Endothelial cell of umbilical vein (primary cell): ENCODE data around the gene IFI27L2. TPM values are rescaled to one million over a fixed set of nuclear protein-coding genes. Genes with fewer than 3 reads are reported as not detected.

Source experiments
- BruUV-seq: library from RNA; stranded (reverse); fragments of 400-500 nt; replicated peaks from 2 replicates; lab custom pipeline; 2021; lab: Mats Ljungman, UMichigan
- CTCF ChIA-PET: fragments of 300-600, 350-600 bp; sonication (Branson Sonifier 250); formaldehyde crosslinking; loops from one replicate; lab custom pipeline; 2021; ENCODE audit warnings: antibody characterized with exemption, inconsistent platforms; lab: Charles Lee
- POLR2A ChIA-PET: fragments of 300-600, 350-600 bp; sonication (Branson Sonifier 250); formaldehyde crosslinking; loops from one replicate; lab custom pipeline; 2021; ENCODE audit warnings: antibody characterized with exemption, inconsistent platforms; lab: Charles Lee
- DNase-seq: peaks from one replicate; pipeline ENCODE4 v3.0.0-alpha.2; 2011; ENCODE audit warnings: low read depth, low spot score
- FAIRE-seq: peaks from 2 replicates; lab custom pipeline; 2011; peaks lifted over from hg19 to GRCh38; lab: Jason Lieb, UNC
- H2AFZ ChIP-seq: 2 replicates; pipeline ENCODE4 v1.6.0; 2012; ENCODE audit warnings: low read depth, low read length, control low read depth, inconsistent platforms
- H3K27ac ChIP-seq: 2 replicates; pipeline ENCODE4 v1.5.1; 2011; ENCODE audit warnings: low read depth, mild to moderate bottlenecking, control low read depth, low read length, moderate library complexity; ENCODE audit not compliant: insufficient read depth
- H3K27me3 ChIP-seq, 2 experiments: 2 replicates each; pipeline versions ENCODE4 v1.6.0 to v1.6.1; 2011; ENCODE audit warnings: low read length in 2 of 2, mixed read lengths in 1 of 2; ENCODE audit not compliant: control insufficient read depth in 2 of 2, insufficient read depth in 2 of 2
- H3K36me3 ChIP-seq, 2 experiments: 2 replicates in 1 of 2; 3 replicates in 1 of 2; pipeline ENCODE4 v1.5.1; 2011; ENCODE audit warnings: low read length in 2 of 2, mild to moderate bottlenecking in 1 of 2, moderate library complexity in 1 of 2; ENCODE audit not compliant: control insufficient read depth in 2 of 2, insufficient read depth in 2 of 2; ENCODE audit errors: extremely low read depth in 1 of 2
- H3K4me1 ChIP-seq: 3 replicates; pipeline ENCODE4 v1.5.1; 2011; ENCODE audit warnings: mild to moderate bottlenecking, low read length; ENCODE audit not compliant: control insufficient read depth, insufficient read depth; ENCODE audit errors: extremely low read depth
- H3K4me2 ChIP-seq: 2 replicates; pipeline ENCODE4 v1.6.1; 2011; ENCODE audit warnings: low read length, control low read depth, mixed read lengths; ENCODE audit not compliant: insufficient read depth
- H3K4me3 ChIP-seq, 3 experiments: fragments of 200-600 bp in 1 of 3; sonication (generic), shearing (Covaris generic) in 1 of 3; replicated peaks in 1 of 3; 2 replicates each; pipeline ENCODE4 v1.5.1; 2011 to 2016; ENCODE audit warnings: control low read depth in 3 of 3, low read length in 3 of 3, mild to moderate bottlenecking in 2 of 3, inconsistent platforms in 1 of 3, low read depth in 1 of 3, moderate library complexity in 1 of 3; ENCODE audit not compliant: insufficient read depth in 1 of 3
- H3K79me2 ChIP-seq: 2 replicates; pipeline ENCODE4 v1.6.0; 2012; ENCODE audit warnings: low read length, inconsistent platforms; ENCODE audit not compliant: control insufficient read depth, insufficient read depth
- H3K9ac ChIP-seq: replicated peaks from 2 replicates; pipeline ENCODE3; 2011; ENCODE audit warnings: low read length, control low read depth; ENCODE audit not compliant: insufficient read depth; ENCODE audit errors: extremely low read depth
- H3K9me1 ChIP-seq: replicated peaks from 3 replicates; pipeline ENCODE4 v1.6.0; 2011; ENCODE audit warnings: mild to moderate bottlenecking, low read length; ENCODE audit not compliant: control insufficient read depth, insufficient read depth; ENCODE audit errors: extremely low read depth
- H3K9me3 ChIP-seq: replicated peaks from 2 replicates; pipeline ENCODE4 v1.5.1; 2012; ENCODE audit warnings: low read length, inconsistent platforms; ENCODE audit not compliant: control insufficient read depth, insufficient read depth
- H4K20me1 ChIP-seq: replicated peaks from 2 replicates; pipeline ENCODE3; 2011; ENCODE audit warnings: mild to moderate bottlenecking, low read length; ENCODE audit not compliant: control insufficient read depth, insufficient read depth; ENCODE audit errors: extremely low read depth
- EZH2 ChIP-seq: IDR thresholded peaks from 2 replicates; pipeline ENCODE4 v1.6.1; 2012; ENCODE audit warnings: borderline replicate concordance, low read depth, mild to moderate bottlenecking, moderate library complexity, low read length, inconsistent platforms; ENCODE audit not compliant: severe bottlenecking
- FOS ChIP-seq: IDR thresholded peaks from 2 replicates; pipeline ENCODE4 v1.6.1; 2011; ENCODE audit warnings: mild to moderate bottlenecking, low read length, moderate library complexity, borderline replicate concordance; ENCODE audit not compliant: insufficient read depth
- GATA2 ChIP-seq: IDR thresholded peaks from 2 replicates; pipeline ENCODE4 v1.7.0; 2011; ENCODE audit warnings: low read depth, mild to moderate bottlenecking, moderate library complexity, mixed read lengths, low read length; ENCODE audit not compliant: insufficient read length, insufficient read depth
- JUN ChIP-seq: IDR thresholded peaks from 2 replicates; pipeline ENCODE4 v1.6.1; 2011; ENCODE audit warnings: borderline replicate concordance, low read depth; ENCODE audit not compliant: insufficient read length, insufficient read depth
- MYC ChIP-seq: IDR thresholded peaks from one replicate; pipeline ENCODE4 v1.6.1; 2011; ENCODE audit warnings: mild to moderate bottlenecking, low read depth, low read length
- POLR2A ChIP-seq: IDR thresholded peaks from 2 replicates; pipeline ENCODE4 v1.6.1; 2012; ENCODE audit warnings: low read depth, mild to moderate bottlenecking, control low read depth, low read length
- POLR2AphosphoS5 ChIP-seq: IDR thresholded peaks from 2 replicates; pipeline ENCODE4 v1.6.1; 2012; ENCODE audit warnings: low read depth, mild to moderate bottlenecking, control low read depth, low read length, moderate library complexity; ENCODE audit not compliant: insufficient read depth
- dilution Hi-C: fragments of 300-500 bp; cut with MboI; formaldehyde crosslinking; loops from one replicate; pipeline ENCODE4 v1.15.0; 2019; ENCODE audit warnings: low sequenced_read_pairs; ENCODE audit not compliant: extremely low pct_ligation_motif_present
- intact Hi-C: fragments of 100-400 bp; cut with micrococcal nuclease; formaldehyde crosslinking; loops from one replicate; pipeline ENCODE4 v1.10.0; 2022
- polyA plus RNA-seq, 4 experiments: library from polyadenylated mRNA; depleted of rRNA in 3 of 4; stranded (reverse) in 3 of 4; unstranded in 1 of 4; fragments of >200 nt; gene quantifications; 2 replicates each; pipeline versions ENCODE4 v1.2.1 to v1.2.3, GENCODE V29; 2011 to 2012; ENCODE audit warnings: missing spikeins in 1 of 4
- total RNA-seq: library from RNA; stranded (reverse); gene quantifications from 2 replicates; pipeline ENCODE4 v1.2.3, GENCODE V29; 2021
- TF ChIP-seq, protein P1 (sequence below): IDR thresholded peaks from 2 replicates; pipeline ENCODE4 v1.6.1; 2011; ENCODE audit not compliant: insufficient read depth, insufficient read length
- TF ChIP-seq, protein P2 (sequence below), 2 donors: IDR thresholded peaks; 1 replicate in 1 of 2; 2 replicates in 1 of 2; pipeline ENCODE4 v1.5.1; 2011; ENCODE audit warnings: low read length in 2 of 2, mild to moderate bottlenecking in 2 of 2, moderate library complexity in 2 of 2, control low read depth in 1 of 2, inconsistent platforms in 1 of 2, low read depth in 1 of 2; ENCODE audit not compliant: insufficient read depth in 1 of 2; ENCODE audit errors: extremely low read depth in 1 of 2

The IFI27L2 gene
- total and polyA plus RNA-seq, 2 donors (not counting 3 experiments of a cell fraction or from before 2014, with no cell fraction given) = 28.7 to 82.9 TPM

- CTCF ChIA-PET = interaction anchor here (0.6 to 0.7 kb wide), 2 partner anchors 10 to 16 kb away, joined by 3 read pairs; no protein-coding TSS in a partner anchor
- TF ChIP-seq, protein P1, sequence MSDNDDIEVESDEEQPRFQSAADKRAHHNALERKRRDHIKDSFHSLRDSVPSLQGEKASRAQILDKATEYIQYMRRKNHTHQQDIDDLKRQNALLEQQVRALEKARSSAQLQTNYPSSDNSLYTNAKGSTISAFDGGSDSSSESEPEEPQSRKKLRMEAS = no peak
- TF ChIP-seq EZH2 (no peak), POLR2A (no peak), POLR2AphosphoS5 (no peak), JUN (no peak), MYC (no peak), GATA2 (no peak), FOS (no peak)
- TF ChIP-seq, protein P2, sequence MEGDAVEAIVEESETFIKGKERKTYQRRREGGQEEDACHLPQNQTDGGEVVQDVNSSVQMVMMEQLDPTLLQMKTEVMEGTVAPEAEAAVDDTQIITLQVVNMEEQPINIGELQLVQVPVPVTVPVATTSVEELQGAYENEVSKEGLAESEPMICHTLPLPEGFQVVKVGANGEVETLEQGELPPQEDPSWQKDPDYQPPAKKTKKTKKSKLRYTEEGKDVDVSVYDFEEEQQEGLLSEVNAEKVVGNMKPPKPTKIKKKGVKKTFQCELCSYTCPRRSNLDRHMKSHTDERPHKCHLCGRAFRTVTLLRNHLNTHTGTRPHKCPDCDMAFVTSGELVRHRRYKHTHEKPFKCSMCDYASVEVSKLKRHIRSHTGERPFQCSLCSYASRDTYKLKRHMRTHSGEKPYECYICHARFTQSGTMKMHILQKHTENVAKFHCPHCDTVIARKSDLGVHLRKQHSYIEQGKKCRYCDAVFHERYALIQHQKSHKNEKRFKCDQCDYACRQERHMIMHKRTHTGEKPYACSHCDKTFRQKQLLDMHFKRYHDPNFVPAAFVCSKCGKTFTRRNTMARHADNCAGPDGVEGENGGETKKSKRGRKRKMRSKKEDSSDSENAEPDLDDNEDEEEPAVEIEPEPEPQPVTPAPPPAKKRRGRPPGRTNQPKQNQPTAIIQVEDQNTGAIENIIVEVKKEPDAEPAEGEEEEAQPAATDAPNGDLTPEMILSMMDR (IDR thresholded peaks at IDR 0.05; ENCODE audit: extremely low read depth in 1 of 2, insufficient read depth in 1 of 2, low read depth in 1 of 2, low read length in 2 of 2) = no peak
- Histone ChIP-seq H3K4me3 (no peak overlapping the region), H3K9me3 (no peaks in the 10 kb centered on the region), H3K27ac (no peak overlapping the region), H3K79me2 (no peaks in the 10 kb centered on the region), H4K20me1 (no peaks in the 10 kb centered on the region), H3K36me3 (no peaks in the 10 kb centered on the region), H3K9me1 (no peaks in the 10 kb centered on the region), H3K27me3 (no peaks in the 10 kb centered on the region), H2AFZ (no peak overlapping the region), H3K4me1 (peaks cover 9% of the 10 kb centered on the region), H3K4me2 (no peak overlapping the region), H3K9ac (no peak overlapping the region)
- intact Hi-C loops = no loop called here
- FAIRE-seq (no peak), DNase-seq (no peak)
- POLR2A ChIA-PET = no interaction called here
- dilution Hi-C loops = no loop called here
- no TSS peak for BruUV-seq
Observed at GRCh38 chr14:94126800-94127199, 2.6 kb downstream of the IFI27L2 start.
